Panc1 (cell line): Measurements from ENCODE around the gene MRPL42. TPM values are rescaled to one million over a fixed set of nuclear protein-coding genes. Genes with fewer than 3 reads are reported as not detected.
"Not testable (repeated sequence)": the region's sequence is repeated elsewhere in the genome, so short reads cannot be mapped to it uniquely, and the experiment has no call there.

Experiments used
- ATAC-seq: fragments of 200-7000 bp; cut with Tn5 transposase; 2 replicates; pipeline ENCODE4 v1.9.1; 2020; ENCODE audit warnings: mild to moderate bottlenecking, moderate library complexity
- BruUV-seq: library from RNA; stranded (reverse); fragments of 400-500 nt; replicated peaks from 2 replicates; lab custom pipeline; 2021; lab: Mats Ljungman, UMichigan
- CTCF ChIA-PET: fragments of 300-600 bp; sonication (Branson Sonifier 250); formaldehyde crosslinking; loops from one replicate; lab custom pipeline; 2022; ENCODE audit warnings: antibody characterized with exemption; lab: Charles Lee
- POLR2A ChIA-PET: fragments of 300-600 bp; sonication (Branson Sonifier 250); formaldehyde crosslinking; loops from one replicate; lab custom pipeline; 2022; ENCODE audit warnings: antibody characterized with exemption; lab: Charles Lee
- DNase-seq: peaks from one replicate; pipeline ENCODE4 v3.0.0-alpha.2; 2010; ENCODE audit warnings: low read depth, low spot score
- H3K27ac ChIP-seq: 2 replicates; pipeline ENCODE4 v1.5.1; 2011; ENCODE audit warnings: mild to moderate bottlenecking, low read length, inconsistent platforms
- H3K27me3 ChIP-seq: fragments of 200-500 bp; sonication (Bioruptor generic); 2 replicates; pipeline ENCODE4 v1.6.0; 2014; ENCODE audit warnings: low read length, inconsistent platforms; ENCODE audit not compliant: control insufficient read depth, insufficient read depth
- H3K36me3 ChIP-seq: fragments of 200-500 bp; sonication (Bioruptor generic); 2 replicates; pipeline ENCODE4 v1.5.1; 2014; ENCODE audit warnings: inconsistent platforms, mild to moderate bottlenecking, low read length, moderate library complexity; ENCODE audit not compliant: control insufficient read depth, insufficient read depth
- H3K4me1 ChIP-seq: 2 replicates; pipeline ENCODE4 v1.5.1; 2011; ENCODE audit warnings: inconsistent platforms, mild to moderate bottlenecking, low read length, moderate library complexity; ENCODE audit not compliant: control insufficient read depth, insufficient read depth
- H3K4me3 ChIP-seq, 2 experiments: 2 replicates each; pipeline ENCODE4 v1.5.1; 2011 to 2012; ENCODE audit warnings: low read depth in 2 of 2, low read length in 2 of 2, mild to moderate bottlenecking in 2 of 2, inconsistent platforms in 1 of 2, moderate library complexity in 1 of 2
- H3K9me3 ChIP-seq: fragments of 200-500 bp; sonication (Bioruptor generic); 2 replicates; pipeline ENCODE4 v1.5.1; 2014; ENCODE audit warnings: low read depth, mild to moderate bottlenecking, inconsistent platforms, low read length, moderate library complexity; ENCODE audit not compliant: control insufficient read depth, insufficient read depth
- CTCF ChIP-seq: fragments of 450-650 bp; IDR thresholded peaks from 2 replicates; pipeline ENCODE4 v1.5.1; 2017; ENCODE audit warnings: mild to moderate bottlenecking
- POLR2AphosphoS5 ChIP-seq: IDR thresholded peaks from 2 replicates; pipeline ENCODE4 v1.6.1; 2012; ENCODE audit warnings: mild to moderate bottlenecking, low read depth, low read length, moderate library complexity
- REST ChIP-seq, 2 experiments: IDR thresholded peaks; 2 replicates each; pipeline ENCODE4 v1.6.1; 2011 to 2012; ENCODE audit warnings: low read depth in 2 of 2, control low read depth in 1 of 2, low read length in 1 of 2, mild to moderate bottlenecking in 1 of 2, moderate library complexity in 1 of 2; ENCODE audit not compliant: insufficient read depth in 1 of 2
- SIN3A ChIP-seq: IDR thresholded peaks from 2 replicates; pipeline ENCODE4 v1.6.1; 2012; ENCODE audit warnings: low read depth, mild to moderate bottlenecking, low read length, moderate library complexity, borderline replicate concordance; ENCODE audit not compliant: insufficient read depth
- TCF7L2 ChIP-seq: IDR thresholded peaks from 2 replicates; pipeline ENCODE4 v1.6.1; 2011; ENCODE audit warnings: mild to moderate bottlenecking, low read depth, low read length, inconsistent platforms
- in situ Hi-C: cut with HindIII; loops from 2 replicates; pipeline ENCODE4 v1.10.0; 2016; ENCODE audit warnings: low sequenced_read_pairs, low pct_unique_long_range_greater_than_20kb
- intact Hi-C: fragments of 100-400 bp; cut with micrococcal nuclease; formaldehyde crosslinking; loops from one replicate; pipeline ENCODE4 v1.10.0; 2022; ENCODE audit not compliant: unreplicated experiment
- total RNA-seq: library from RNA; stranded (reverse); gene quantifications from one replicate; pipeline ENCODE4 v1.2.1, GENCODE V29; 2021; ENCODE audit not compliant: unreplicated experiment

MRPL42 gene
- total RNA-seq, 1 experiment from 2014 or later = 92.4 TPM

DNA sequence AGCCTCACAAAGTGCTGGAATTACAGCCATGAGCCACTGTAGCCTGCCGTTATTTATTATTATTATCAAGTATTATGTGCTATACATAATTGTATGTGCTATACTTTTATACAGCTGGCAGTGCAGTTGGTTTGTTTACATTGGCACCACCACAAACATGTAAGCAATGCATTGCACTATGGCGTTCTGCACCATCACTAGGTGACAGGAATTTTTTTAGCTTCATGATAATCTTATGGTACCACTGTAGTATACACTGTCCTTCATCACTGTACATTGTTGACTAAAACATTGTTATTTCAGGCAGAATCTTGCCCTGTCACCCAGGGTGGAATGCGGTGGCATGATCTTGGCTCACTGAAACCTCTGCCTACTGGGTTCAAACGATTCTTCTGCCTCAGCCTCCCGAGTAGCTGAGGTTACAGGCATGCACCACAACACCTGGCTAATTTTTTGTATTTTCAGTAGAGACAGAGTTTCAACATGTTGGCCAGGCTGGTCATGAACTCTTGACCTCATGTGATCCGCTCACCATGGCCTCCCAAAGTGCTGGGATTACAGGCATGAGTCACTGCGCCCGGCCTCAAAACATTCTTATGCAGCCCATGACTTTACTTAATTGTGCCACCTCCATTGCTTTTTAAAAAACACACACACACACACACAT is 17.1 kb downstream of the MRPL42 start:
- ChIA-PET POLR2A (no interaction called here), CTCF (interaction anchor here (0.5 kb wide), 1 partner anchor 591 kb away, joined by 6 read pairs; no protein-coding TSS in a partner anchor)
- in situ Hi-C loops (no loop called here), intact Hi-C loops (no loop called here)
- ATAC-seq = peak; percentile 82
- TF ChIP-seq TCF7L2 (no peak), REST (IDR thresholded peaks at IDR 0.05; ENCODE audit: insufficient read depth in 1 of 2, low read depth in 2 of 2, low read length in 1 of 2) (no peak), SIN3A (no peak)
- no TSS peak for BruUV-seq
- no peaks in the 10 kb centered on the region for H3K27me3 ChIP-seq
- no peaks in the 10 kb centered on the region; the same call in 1 of the 2 replicates for H3K4me1 ChIP-seq
- no peaks in the 10 kb centered on the region for H3K9me3 ChIP-seq
- H3K36me3 ChIP-seq = peaks cover 25% of the 10 kb centered on the region
- DNase-seq = no peak
- H3K27ac ChIP-seq = no peak overlapping the region
- no peak overlapping the region for H3K4me3 ChIP-seq

DNA sequence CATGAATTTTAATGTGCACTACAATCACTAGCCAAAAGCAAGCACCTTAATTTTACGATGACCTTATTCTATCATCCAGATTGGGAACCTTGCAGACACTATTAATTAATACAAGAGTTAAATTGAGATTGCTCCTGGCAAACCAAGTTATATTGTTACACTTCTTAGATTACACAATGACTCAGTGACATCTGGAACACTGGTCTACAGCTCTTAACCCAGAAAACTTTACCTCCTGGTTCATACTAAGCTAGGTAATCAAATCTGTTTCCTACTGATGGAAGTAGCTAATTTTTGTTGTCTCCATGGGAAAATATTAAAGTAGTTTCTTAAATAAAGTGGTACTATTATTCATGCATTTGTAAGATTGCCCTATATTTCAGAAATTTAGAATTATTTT is 25.5 kb downstream of the MRPL42 start:
- ATAC-seq, H3K9me3 ChIP-seq, CTCF ChIA-PET, DNase-seq, H3K27me3 ChIP-seq, in situ Hi-C loops, H3K27ac ChIP-seq, H3K4me3 ChIP-seq, intact Hi-C loops, H3K4me1 ChIP-seq, POLR2A ChIA-PET, BruUV-seq: not testable (repeated sequence)
- H3K36me3 ChIP-seq = peaks cover 10% of the 10 kb centered on the region; the same call in 1 of the 2 replicates

- Histone ChIP-seq H3K27ac (no peak overlapping the region), H3K27me3 (no peaks in the 10 kb centered on the region), H3K9me3 (no peaks in the 10 kb centered on the region), H3K36me3 (peaks cover 6% of the 10 kb centered on the region; the same call in 1 of the 2 replicates), H3K4me1 (no peaks in the 10 kb centered on the region), H3K4me3 (no peak overlapping the region)
- DNase-seq (no peak), ATAC-seq (no peak)
- ChIA-PET POLR2A (interaction anchor here (0.6 kb wide), 1 partner anchor 17 kb away, joined by 3 read pairs; no protein-coding TSS in a partner anchor), CTCF (interaction anchor here (0.5 kb wide), 1 partner anchor 662 kb away, joined by 5 read pairs; no protein-coding TSS in a partner anchor)
- no peak for TF ChIP-seq CTCF
- no peak for TF ChIP-seq SIN3A
- TF ChIP-seq TCF7L2 = no peak
- TF ChIP-seq REST (IDR thresholded peaks at IDR 0.05; ENCODE audit: insufficient read depth in 1 of 2, low read depth in 2 of 2, low read length in 1 of 2) = no peak
- TF ChIP-seq POLR2AphosphoS5 = no peak
- in situ Hi-C loops (no loop called here), intact Hi-C loops (no loop called here)
- BruUV-seq = no TSS peak
Measured at GRCh38 chr12:93494096-93494495, 26.8 kb downstream of the MRPL42 start.
